ENCODE measurements around the gene FUBP1. TPM values are rescaled to one million over a fixed set of nuclear protein-coding genes. Genes with fewer than 3 reads are reported as not detected.

FUBP1 gene
- total and polyA plus RNA-seq, 2 of the 8 experiments (the other 6 are each of a cell fraction or from before 2014, with no cell fraction given) = 184 to 201 TPM

DNA sequence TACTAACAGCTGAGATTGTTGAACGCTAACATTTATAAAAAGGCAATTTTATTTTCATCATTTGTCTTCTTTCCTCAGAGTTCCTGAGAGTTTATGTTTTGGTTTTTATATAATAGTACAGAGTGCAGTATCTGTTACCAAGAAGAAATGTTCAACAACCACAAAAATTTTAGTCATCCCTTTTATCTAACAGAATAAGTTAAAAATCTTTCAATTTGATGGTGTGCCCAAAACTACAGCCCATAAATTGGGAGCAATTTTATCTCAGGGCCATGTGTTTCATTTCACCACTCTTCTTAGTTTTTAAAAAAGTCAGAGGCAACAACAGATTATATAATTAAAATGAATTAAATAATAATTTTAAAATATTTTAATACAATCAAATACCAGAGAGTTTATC is 53.4 kb downstream of the FUBP1 start:
- H3K56ac ChIP-seq (replicated peaks; ENCODE audit: insufficient read length, low read depth, low read length) = no peak overlapping the region
- H3K4ac ChIP-seq (replicated peaks; ENCODE audit: insufficient read length, low read depth, low read length) = no peak overlapping the region
- H2BK5ac ChIP-seq (ENCODE audit: low read depth, low read length) = no peak overlapping the region
- no peak overlapping the region for H2BK12ac ChIP-seq (ENCODE audit: low read depth, low read length)
- H3K14ac ChIP-seq (ENCODE audit: insufficient read length) = no peak overlapping the region
- H3K4me1 ChIP-seq (replicated peaks in 1 of 4; ENCODE audit: control insufficient read depth in 3 of 4, insufficient read depth in 4 of 4, low read length in 3 of 4) = no peaks in the 10 kb centered on the region
- CTCF ChIA-PET (ENCODE audit: partially characterized antibody) = no interaction called here
- H3K79me2 ChIP-seq (ENCODE audit: control insufficient read depth in 1 of 2, insufficient read depth in 2 of 2, low read length in 2 of 2) = no peaks in the 10 kb centered on the region
- no peaks in the 10 kb centered on the region; a peak in 1 of 8 replicates for H3K36me3 ChIP-seq (ENCODE audit: control insufficient read depth in 2 of 4, insufficient read depth in 4 of 4, low read length in 3 of 4)
- no peak overlapping the region for H4K8ac ChIP-seq (ENCODE audit: extremely low read depth, insufficient read depth, low read length)
- H2BK15ac ChIP-seq (ENCODE audit: low read length) = no peak overlapping the region
- no peak overlapping the region for H3K18ac ChIP-seq (ENCODE audit: extremely low read depth, low read length)
- 100% methylated on average over 1 of the region's 1 CpG; no CpG with 5 or more reads in 1 of the 2 experiments for WGBS, 2 experiments (ENCODE audit: extremely low coverage in 1 of 2, insufficient coverage in 1 of 2, insufficient read length in 1 of 2, insufficient replicate concordance in 2 of 2, low coverage in 1 of 2, low lambda C conversion rate in 2 of 2, missing lambda C conversion rate in 1 of 2)
- no peak for DNase-seq (ENCODE audit: low read depth in 1 of 2, low spot score in 2 of 2)
- no peak overlapping the region for H3K4me3 ChIP-seq (ENCODE audit: extremely low read depth in 1 of 4, insufficient read depth in 2 of 4, low read depth in 3 of 4, low read length in 4 of 4)
- no peaks in the 10 kb centered on the region for H3K23me2 ChIP-seq (ENCODE audit: low read depth, low read length)
- H3K27me3 ChIP-seq (replicated peaks in 1 of 4; ENCODE audit: control insufficient read depth in 3 of 4, extremely low read depth in 1 of 4, insufficient read depth in 3 of 4, low read length in 3 of 4) = no peaks in the 10 kb centered on the region
- no peak overlapping the region for H3K9ac ChIP-seq (replicated peaks in 1 of 4; ENCODE audit: extremely low read depth in 1 of 4, low read depth in 3 of 4, low read length in 3 of 4)
- H3K23ac ChIP-seq (ENCODE audit: insufficient read length) = no peak overlapping the region
- no peaks in the 10 kb centered on the region for H3K9me3 ChIP-seq (ENCODE audit: insufficient read depth in 2 of 2, low read depth in 1 of 2, low read length in 1 of 2)
- no peak overlapping the region for H3K27ac ChIP-seq (ENCODE audit: low read depth, low read length)
- H2BK120ac ChIP-seq (replicated peaks; ENCODE audit: low read depth, low read length) = no peak overlapping the region
- H2AK5ac ChIP-seq (ENCODE audit: low read depth, low read length) = no peak overlapping the region
- no peak overlapping the region for H4K91ac ChIP-seq (replicated peaks; ENCODE audit: insufficient read length, low read length)
- H2BK20ac ChIP-seq (ENCODE audit: low read length) = no peak overlapping the region
- POLR2A ChIA-PET (ENCODE audit: partially characterized antibody) = no interaction called here
- no peak overlapping the region for H3K4me2 ChIP-seq (ENCODE audit: insufficient read depth in 1 of 2, low read depth in 2 of 2, low read length in 2 of 2)
- no peaks in the 10 kb centered on the region for H3K79me1 ChIP-seq (ENCODE audit: low read depth, low read length)
- H4K5ac ChIP-seq (ENCODE audit: insufficient read length, low read depth, low read length) = no peak overlapping the region
- FAIRE-seq = no peak
- H4K20me1 ChIP-seq (replicated peaks in 1 of 2; ENCODE audit: control insufficient read depth in 1 of 2, insufficient read depth in 2 of 2, low read length in 2 of 2) = no peaks in the 10 kb centered on the region
- H2AFZ ChIP-seq (ENCODE audit: low read length) = no peak overlapping the region
- TF ChIP-seq KDM1A (IDR thresholded peaks at IDR 0.05; ENCODE audit: borderline replicate concordance, low read length) (no peak), KDM5A (IDR thresholded peaks at IDR 0.05; ENCODE audit: low read length) (no peak), CHD2 (IDR thresholded peaks at IDR 0.05; ENCODE audit: low read length) (no peak), RXRA (IDR thresholded peaks at IDR 0.05; ENCODE audit: insufficient read depth, low read depth, low read length) (no peak), SP2 (IDR thresholded peaks at IDR 0.05; ENCODE audit: low read length) (no peak), EGR1 (IDR thresholded peaks at IDR 0.05; ENCODE audit: borderline replicate concordance, low read depth, low read length) (no peak), TCF12 (IDR thresholded peaks at IDR 0.05; ENCODE audit: low read depth, low read length) (no peak), SAP30 (IDR thresholded peaks at IDR 0.05; ENCODE audit: insufficient read depth, insufficient replicate concordance, low read length) (no peak), CTCF (IDR thresholded peaks at IDR 0.05; ENCODE audit: control extremely low read depth in 1 of 3, insufficient read depth in 1 of 3, low read depth in 1 of 3, low read length in 3 of 3) (no peak), SIX5 (IDR thresholded peaks at IDR 0.05; ENCODE audit: low read depth, low read length) (no peak)
- TF ChIP-seq, protein P1, sequence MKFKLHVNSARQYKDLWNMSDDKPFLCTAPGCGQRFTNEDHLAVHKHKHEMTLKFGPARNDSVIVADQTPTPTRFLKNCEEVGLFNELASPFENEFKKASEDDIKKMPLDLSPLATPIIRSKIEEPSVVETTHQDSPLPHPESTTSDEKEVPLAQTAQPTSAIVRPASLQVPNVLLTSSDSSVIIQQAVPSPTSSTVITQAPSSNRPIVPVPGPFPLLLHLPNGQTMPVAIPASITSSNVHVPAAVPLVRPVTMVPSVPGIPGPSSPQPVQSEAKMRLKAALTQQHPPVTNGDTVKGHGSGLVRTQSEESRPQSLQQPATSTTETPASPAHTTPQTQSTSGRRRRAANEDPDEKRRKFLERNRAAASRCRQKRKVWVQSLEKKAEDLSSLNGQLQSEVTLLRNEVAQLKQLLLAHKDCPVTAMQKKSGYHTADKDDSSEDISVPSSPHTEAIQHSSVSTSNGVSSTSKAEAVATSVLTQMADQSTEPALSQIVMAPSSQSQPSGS (IDR thresholded peaks at IDR 0.05; ENCODE audit: low read length) = no peak

Measured in H1 (cell line).